Measurements from ENCODE around the gene DECR2.
A peak's percentile ranks its signal among the peaks of the same experiment; 100 is the strongest.
"Not testable (repeated sequence)": the region's sequence is repeated elsewhere in the genome, so short reads cannot be mapped to it uniquely, and the experiment has no call there.

Gene DECR2, protein sequence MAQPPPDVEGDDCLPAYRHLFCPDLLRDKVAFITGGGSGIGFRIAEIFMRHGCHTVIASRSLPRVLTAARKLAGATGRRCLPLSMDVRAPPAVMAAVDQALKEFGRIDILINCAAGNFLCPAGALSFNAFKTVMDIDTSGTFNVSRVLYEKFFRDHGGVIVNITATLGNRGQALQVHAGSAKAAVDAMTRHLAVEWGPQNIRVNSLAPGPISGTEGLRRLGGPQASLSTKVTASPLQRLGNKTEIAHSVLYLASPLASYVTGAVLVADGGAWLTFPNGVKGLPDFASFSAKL

DNA sequence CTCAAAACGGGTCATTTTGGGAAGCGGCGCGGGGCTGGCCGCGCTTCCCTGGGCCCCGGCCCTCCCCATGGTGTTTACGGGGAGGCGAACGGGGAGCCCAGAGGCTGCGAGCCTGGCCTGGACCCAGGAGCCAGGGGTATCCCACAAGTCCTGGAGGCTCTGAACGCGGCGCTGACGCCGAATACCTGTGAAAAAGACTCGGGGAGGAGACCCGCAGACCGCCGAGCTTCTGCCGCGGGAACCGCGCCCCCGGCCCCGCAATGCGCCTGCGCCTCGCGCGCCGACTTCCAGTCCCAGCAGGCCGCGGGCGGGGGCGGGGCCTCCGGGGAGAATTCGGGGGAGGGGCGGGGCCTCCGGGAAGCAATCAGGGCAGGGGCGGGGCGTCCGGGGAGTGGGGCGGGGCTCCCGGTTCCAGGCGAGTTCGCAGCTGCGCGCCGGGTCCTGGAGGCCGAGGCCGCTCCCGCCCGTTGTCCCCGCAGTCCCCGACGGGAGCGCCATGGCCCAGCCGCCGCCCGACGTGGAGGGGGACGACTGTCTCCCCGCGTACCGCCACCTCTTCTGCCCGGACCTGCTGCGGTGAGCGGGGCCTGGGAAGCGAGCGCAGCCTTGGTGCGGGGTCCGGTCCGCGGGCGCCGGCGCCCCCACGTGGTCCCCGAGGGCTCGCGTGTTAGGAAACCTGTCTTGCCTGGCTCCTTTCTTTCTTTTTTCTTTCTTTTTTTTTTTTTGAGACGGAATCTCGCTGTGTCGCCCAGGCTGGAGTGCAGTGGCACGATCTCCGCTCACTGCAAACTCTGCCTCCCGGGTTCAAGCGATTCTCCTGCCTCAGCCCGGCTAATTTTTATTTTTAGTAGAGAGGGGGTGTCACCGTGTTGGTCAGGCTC lies at the start of gene DECR2:
Gene DECR2 (plus strand): TSS at position 418 of the 881 bp plus-strand sequence. CDS start 79 bp downstream, at position 497.
- DNase-seq: peak; percentile 98 to 100 (median 98)

- DNase-seq: peak; percentile 99 to 100 (median 100)
Observed at GRCh38 chr16:352547-353403, 48.9 kb upstream of the DECR2 start, which contains the start of gene AXIN1. TSS of gene AXIN1 (minus strand) at chr16:352723. CDS start at chr16:347025, 5,698 bp downstream.

GRCh38 chr16:353404-354290 lies 48.0 kb upstream of the DECR2 start:
- DNase-seq: no peak

GRCh38 chr16:354291-354881 lies 47.3 kb upstream of the DECR2 start:
- DNase-seq: no peak

DNA sequence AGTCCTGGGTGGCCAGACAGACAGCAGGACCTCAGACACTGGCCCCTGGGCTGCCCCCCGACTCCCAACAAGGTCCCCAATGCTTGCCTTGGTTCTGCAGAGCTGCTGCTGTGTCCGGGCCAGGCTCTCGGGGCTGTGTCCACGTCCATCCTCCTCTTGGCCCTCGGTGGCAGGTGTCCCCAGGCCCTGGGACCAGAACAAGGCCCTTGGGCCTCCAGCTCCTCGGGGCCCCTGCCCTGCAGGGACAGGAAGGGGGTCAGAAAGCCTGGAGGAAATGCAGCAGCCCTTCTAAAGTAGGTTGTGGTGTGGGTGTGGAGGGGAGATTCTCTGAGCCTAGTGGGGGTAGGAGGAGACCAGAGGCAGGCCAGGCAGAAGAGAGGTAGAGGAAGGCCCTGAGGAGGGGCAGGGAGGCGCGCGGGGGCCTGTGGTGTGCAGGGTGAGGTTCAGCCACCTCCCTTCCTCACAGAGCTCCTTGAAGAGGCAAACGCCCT lies 46.7 kb upstream of the DECR2 start:
- peak in 1 of 4 experiments; percentile 38 for DNase-seq

GRCh38 chr16:356741-357140 lies 44.9 kb upstream of the DECR2 start:
- DNase-seq: no peak

- DNase-seq: no peak
Observed at GRCh38 chr16:359067-359763, 42.5 kb upstream of the DECR2 start.

- DNase-seq: no peak
Observed at GRCh38 chr16:359871-360697, 41.6 kb upstream of the DECR2 start.

- no peak for DNase-seq
Observed at GRCh38 chr16:360698-361336, 40.9 kb upstream of the DECR2 start.

GRCh38 chr16:361341-361871 lies 40.3 kb upstream of the DECR2 start:
- no peak for DNase-seq

DNA sequence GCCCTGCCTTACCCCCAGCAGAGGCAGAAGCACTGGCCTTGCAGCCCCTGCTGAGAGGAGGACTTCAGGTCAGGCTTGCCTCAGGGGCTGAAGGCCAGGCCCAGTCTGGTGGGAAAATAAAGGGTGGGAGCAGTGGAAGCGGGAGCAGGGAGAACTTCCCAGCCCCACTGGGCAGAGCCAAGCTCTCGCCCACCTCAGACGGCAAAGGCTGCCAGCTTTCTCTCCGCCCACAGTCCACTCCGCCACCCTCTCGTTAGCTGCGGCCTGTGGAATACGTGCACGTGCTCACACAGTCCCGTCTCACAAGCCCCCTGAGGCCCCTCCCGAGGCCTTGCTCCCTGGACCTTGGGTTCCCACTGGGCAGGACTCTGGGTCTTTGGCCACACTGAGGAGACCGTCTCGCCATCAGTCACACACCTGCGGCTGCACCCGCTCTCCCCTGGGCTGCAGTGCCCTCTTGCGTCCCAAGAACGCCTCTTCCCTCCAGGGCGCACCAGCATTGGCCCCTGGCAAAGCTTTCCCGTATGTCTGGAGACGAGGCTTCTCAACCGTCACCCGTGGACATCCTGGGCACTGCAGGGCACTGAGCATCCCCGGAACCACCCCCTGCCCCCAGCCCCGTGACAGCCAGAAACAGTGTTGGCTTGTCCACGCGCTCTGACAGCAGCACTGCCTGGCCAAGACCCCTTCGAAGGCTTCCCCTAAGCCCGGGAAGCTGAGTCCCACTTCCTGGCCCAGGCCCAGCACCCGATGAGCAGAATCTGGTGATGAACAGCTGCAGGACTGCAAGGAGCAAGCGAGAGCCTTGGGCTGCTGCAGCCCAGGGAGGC lies 39.6 kb upstream of the DECR2 start:
- DNase-seq: peak; percentile 31 to 71 (median 42)

- not testable (repeated sequence) for DNase-seq
Observed at GRCh38 chr16:362702-362999, 39.0 kb upstream of the DECR2 start.

DNA sequence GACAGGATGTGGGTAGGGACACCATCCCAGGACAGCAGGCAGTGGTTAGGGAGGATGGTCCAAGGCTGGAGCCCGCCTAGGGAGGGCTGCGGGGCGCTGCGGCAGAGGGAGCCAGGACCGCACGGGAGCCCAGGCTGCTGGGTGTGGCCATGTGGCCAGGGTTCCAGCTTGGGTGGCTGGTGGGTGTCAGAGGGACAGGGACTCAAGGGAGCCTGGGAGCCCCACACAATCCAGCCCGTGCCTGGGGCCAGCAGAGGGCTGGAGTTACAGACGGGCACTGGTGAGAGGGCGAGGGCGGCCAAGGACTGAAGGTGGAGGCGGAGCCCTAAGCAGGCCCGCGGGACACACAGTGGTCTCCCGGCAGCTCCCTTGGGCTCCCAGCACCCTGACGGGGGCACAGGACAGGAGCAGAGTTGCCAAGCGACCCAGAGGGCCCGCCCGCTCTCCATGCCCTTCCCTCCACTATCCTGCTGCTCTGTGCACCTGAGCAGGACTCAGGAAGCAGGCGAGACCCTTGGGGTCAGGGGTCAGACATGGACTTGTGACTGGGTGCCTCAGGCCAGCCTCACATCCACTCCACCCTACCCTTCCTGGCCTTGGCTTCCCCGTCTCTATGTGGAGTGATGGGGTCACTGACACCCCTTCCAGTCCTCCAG lies 38.4 kb upstream of the DECR2 start:
- DNase-seq: no peak

GRCh38 chr16:363766-364490 lies 37.8 kb upstream of the DECR2 start:
- DNase-seq: no peak

DNA sequence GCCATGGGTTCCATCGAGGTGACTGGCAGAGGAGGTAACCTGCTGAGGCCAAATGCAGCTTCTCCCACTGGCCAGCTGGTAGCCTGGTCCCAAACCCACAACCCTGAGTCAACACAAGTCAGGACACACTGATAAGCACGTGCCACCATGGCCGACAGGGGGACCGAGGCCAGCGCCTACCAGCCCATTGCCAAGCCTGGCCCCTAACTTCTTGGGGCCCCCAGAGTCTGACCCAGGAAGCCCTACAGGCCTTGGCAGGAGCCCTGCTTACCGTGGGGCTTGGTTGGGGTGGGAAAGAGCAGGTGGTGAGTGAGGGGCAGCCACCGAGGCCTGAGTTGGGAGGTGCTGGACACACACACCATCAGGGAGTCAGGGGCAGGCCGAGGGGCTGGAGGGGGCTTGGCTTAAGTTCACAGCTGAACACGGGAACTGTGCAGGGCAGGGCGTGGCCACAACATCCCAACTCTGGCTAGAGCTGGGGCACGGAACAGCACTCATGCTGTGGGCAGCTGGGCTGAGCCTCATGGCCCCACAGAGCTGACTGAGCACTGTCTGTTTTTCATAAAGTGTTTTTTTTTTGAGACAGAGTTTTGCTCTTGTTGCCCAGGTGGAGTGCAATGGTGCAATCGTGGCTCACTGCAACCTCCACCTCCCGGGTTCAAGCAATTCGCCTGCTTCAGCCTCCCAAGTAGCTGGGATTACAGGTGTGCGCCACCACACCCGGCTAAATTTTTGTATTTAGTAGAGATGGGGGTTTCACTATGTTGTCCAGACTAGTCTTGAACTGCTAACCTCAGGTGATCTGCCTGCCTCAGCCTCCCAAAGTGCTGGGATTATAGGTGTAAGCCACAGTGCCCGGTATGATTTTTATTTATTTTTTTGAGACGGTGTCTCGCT lies 36.8 kb upstream of the DECR2 start:
- DNase-seq: no peak

DNA sequence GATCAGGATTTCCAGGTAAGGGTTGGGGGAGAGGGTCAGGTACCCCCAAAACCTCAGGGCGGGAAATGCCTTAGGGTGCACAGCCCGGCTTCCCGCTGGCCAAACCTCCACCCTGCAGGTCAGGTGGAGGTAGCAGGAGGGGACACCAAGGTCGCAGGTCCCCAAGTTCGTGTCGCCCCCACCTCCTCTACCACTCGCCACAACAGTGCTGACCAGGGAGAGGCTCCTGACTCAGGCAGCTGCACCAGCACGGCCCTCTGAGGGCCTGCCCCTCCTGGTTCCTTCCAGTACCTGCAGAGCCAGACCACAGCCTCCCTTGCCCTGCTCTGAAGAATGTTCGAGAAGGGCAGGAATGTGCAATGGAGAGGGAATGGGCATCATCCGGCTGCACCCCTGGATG lies 35.2 kb upstream of the DECR2 start:
- DNase-seq: no peak

Measured in activated naive CD4-positive, alpha-beta T cell (primary cell).